Measurements from ENCODE around the gene CRYZL1. TPM values are rescaled to one million over a fixed set of nuclear protein-coding genes. Genes with fewer than 3 reads are reported as not detected.
A peak's percentile ranks its signal among the peaks of the same experiment; 100 is the strongest.

CRYZL1 gene
- polyA plus RNA-seq, 3 donors, result 25.9 to 30.6 (median 26.1) TPM

DNA sequence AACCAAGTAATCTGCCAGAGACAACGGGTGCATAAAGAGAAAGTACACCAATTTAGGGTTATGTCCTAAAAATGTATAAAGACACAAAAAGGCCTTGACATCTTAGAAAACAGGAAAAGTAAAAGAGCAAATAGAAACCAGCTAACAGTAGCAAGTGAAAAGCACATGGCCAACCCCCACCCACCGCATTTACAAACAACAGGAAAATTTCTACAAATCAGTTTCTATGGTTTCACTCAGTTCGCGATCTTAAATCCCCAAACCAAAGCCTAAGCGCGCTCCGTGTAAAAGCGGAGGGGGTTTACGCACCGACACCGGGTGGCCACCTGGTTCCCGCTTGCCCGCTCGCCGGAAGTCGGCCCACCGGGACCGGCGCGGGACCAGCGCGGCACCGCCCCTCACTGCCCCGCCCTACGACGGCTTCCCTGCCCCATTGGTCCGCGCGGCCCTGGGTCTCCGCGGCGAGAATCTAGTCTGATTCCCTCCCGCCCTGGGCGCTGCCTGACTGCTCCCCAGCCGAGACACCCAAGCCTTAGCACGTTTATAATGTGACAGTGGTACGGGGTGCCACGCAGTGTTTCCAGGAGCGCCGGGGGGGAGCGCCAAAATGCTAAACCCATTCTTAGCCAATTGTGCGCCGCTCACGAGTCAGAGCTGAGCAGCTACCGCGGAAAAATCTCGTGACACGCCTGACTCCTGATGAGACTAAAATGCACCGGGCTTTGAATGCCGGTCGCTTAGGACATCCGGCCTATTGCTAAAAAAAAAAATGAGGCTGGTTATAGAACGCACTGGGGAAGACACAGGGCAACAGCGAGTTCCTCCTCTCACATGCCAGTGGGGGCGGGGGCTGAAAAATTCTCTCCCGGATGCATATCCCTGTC is 99.5 kb downstream of the CRYZL1 start, which contains the start of gene GART:
GART (minus strand) TSS at position 362 of the 884 bp plus-strand sequence. CDS start 2,802 bp downstream, outside the sequence.
- H3K36me3 Mint-ChIP-seq, result peaks cover 21 to 30% of the 10 kb centered on the region in 2 donors
- peaks cover 0 to 2% (median 0%) of the 10 kb centered on the region in 7 donors for H3K9me3 Mint-ChIP-seq
- H3K9ac ChIP-seq (ENCODE audit: insufficient read depth, low read length, poor library complexity, severe bottlenecking), result peak within 1 kb of the TSS; percentile 97
- peak within 1 kb of the TSS; percentile 84 to 97 for H3K4me3 Mint-ChIP-seq
- H3K4me1 ChIP-seq (ENCODE audit: control insufficient read depth in 1 of 2, insufficient read depth in 2 of 2, low read length in 2 of 2), result peaks cover 26 to 38% of the 10 kb centered on the region in 2 donors
- H2AFZ ChIP-seq (ENCODE audit: insufficient read depth, low read depth, low read length, poor library complexity, severe bottlenecking), result peak within 1 kb of the TSS; percentile 66
- H3K4me2 ChIP-seq (replicated peaks; ENCODE audit: extremely low read depth, low read length, poor library complexity, severe bottlenecking), result peak within 1 kb of the TSS; percentile 80
- intact Hi-C loops (cut with micrococcal nuclease), result loop anchor here (2.0 to 10.0 kb wide), 6 partner anchors 45 to 770 kb away; partner anchors contain the start of genes CRYZL1 (in 2 of the 2), DONSON (in 1 of the 2), ITSN1 (in 1 of the 2) and PAXBP1 (in 1 of the 2)
- H3K27ac Mint-ChIP-seq, result peak within 1 kb of the TSS; percentile 99 to 100 (median 100)
- peak; percentile 66 to 79 (median 66) for DNase-seq
- peaks cover 36% of the 10 kb centered on the region for H3K4me1 Mint-ChIP-seq
- H3K9me3 ChIP-seq (replicated peaks in 1 of 2; ENCODE audit: control insufficient read depth in 1 of 2, insufficient read depth in 1 of 2, low read length in 2 of 2), result no peaks in the 10 kb centered on the region
- TF ChIP-seq, protein P1, sequence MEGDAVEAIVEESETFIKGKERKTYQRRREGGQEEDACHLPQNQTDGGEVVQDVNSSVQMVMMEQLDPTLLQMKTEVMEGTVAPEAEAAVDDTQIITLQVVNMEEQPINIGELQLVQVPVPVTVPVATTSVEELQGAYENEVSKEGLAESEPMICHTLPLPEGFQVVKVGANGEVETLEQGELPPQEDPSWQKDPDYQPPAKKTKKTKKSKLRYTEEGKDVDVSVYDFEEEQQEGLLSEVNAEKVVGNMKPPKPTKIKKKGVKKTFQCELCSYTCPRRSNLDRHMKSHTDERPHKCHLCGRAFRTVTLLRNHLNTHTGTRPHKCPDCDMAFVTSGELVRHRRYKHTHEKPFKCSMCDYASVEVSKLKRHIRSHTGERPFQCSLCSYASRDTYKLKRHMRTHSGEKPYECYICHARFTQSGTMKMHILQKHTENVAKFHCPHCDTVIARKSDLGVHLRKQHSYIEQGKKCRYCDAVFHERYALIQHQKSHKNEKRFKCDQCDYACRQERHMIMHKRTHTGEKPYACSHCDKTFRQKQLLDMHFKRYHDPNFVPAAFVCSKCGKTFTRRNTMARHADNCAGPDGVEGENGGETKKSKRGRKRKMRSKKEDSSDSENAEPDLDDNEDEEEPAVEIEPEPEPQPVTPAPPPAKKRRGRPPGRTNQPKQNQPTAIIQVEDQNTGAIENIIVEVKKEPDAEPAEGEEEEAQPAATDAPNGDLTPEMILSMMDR (IDR thresholded peaks at IDR 0.05), result no peak
- peaks cover under 1 to 32% of the 10 kb centered on the region in 2 donors for H3K36me3 ChIP-seq (replicated peaks in 1 of 2; ENCODE audit: control insufficient read depth in 1 of 2, insufficient read depth in 2 of 2, low read length in 2 of 2)
- peaks cover 39% of the 10 kb centered on the region for H4K20me1 ChIP-seq (ENCODE audit: insufficient read depth, low read length)
- peak within 1 kb of the TSS; percentile 98 to 100 for H3K27ac ChIP-seq (ENCODE audit: low read depth in 1 of 2, low read length in 2 of 2)
- peak within 1 kb of the TSS; percentile 79 to 89 (median 88) for H3K4me3 ChIP-seq (replicated peaks in 1 of 3; ENCODE audit: low read depth in 2 of 3, low read length in 3 of 3)
- WGBS (ENCODE audit: insufficient coverage), result 0% methylated on average over 55 of the region's 56 CpGs
- peaks cover 85% of the 10 kb centered on the region for H3K79me2 ChIP-seq (ENCODE audit: insufficient read depth, low read length)
- H3K27me3 ChIP-seq (ENCODE audit: control insufficient read depth in 2 of 2, insufficient read depth in 2 of 2, low read length in 2 of 2), result no peaks in the 10 kb centered on the region
- H3K27me3 Mint-ChIP-seq (ENCODE audit: low read depth in 3 of 3), result no peaks in the 10 kb centered on the region

DNA sequence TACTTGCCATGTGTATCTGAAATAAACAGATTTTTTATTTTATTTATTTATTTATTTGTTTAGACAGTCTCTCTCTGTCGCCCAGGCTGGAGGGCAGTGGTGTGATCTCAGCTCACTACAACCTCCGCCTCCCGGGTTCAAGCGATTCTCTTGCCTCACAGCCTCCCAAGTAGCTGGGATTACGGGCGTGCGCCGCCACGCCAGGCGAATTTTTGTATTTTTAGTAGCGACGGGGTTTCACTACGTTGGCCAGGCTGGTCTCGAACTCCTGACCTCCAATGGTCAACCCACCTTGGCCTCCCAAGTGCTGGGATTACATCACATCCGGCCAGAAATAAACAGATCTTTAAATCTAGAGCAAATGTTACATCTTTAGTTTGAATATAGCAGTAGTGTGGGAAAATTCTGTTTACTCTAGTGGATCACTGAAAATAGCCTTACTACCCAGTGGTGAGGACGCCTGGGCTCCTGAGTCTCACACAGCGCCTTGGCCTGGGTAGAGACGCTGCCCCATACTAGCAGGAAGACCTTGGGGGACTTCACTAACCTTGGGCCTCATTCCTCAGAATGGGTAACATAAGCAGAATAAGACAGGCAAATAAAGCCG is 100.3 kb downstream of the CRYZL1 start:
- H3K4me3 ChIP-seq (replicated peaks in 1 of 3; ENCODE audit: low read depth in 2 of 3, low read length in 3 of 3), result peak overlapping the region; percentile 70 to 89 (median 79)
- peaks cover 0 to 2% (median 0%) of the 10 kb centered on the region in 7 donors for H3K9me3 Mint-ChIP-seq
- peak overlapping the region; percentile 79 for H3K4me2 ChIP-seq (replicated peaks; ENCODE audit: extremely low read depth, low read length, poor library complexity, severe bottlenecking)
- peaks cover 32% of the 10 kb centered on the region for H4K20me1 ChIP-seq (ENCODE audit: insufficient read depth, low read length)
- intact Hi-C loops (cut with micrococcal nuclease), result loop anchor here (5.0 to 10.0 kb wide), 4 partner anchors 46 to 769 kb away; partner anchors contain the start of genes CRYZL1 (in 1 of the 2), DONSON (in 1 of the 2), ITSN1 (in 1 of the 2) and PAXBP1 (in 1 of the 2)
- H3K36me3 ChIP-seq (replicated peaks in 1 of 2; ENCODE audit: control insufficient read depth in 1 of 2, insufficient read depth in 2 of 2, low read length in 2 of 2), result peaks cover 4 to 32% of the 10 kb centered on the region in 2 donors
- peak in 1 of 3 donors; percentile 13 for DNase-seq
- H3K9me3 ChIP-seq (replicated peaks in 1 of 2; ENCODE audit: control insufficient read depth in 1 of 2, insufficient read depth in 1 of 2, low read length in 2 of 2), result no peaks in the 10 kb centered on the region
- 54% methylated on average over 12 of the region's 19 CpGs for WGBS (ENCODE audit: insufficient coverage)
- H3K79me2 ChIP-seq (ENCODE audit: insufficient read depth, low read length), result peaks cover 83% of the 10 kb centered on the region
- TF ChIP-seq, protein P1 (IDR thresholded peaks at IDR 0.05), result no peak
- H3K27ac Mint-ChIP-seq, result peak overlapping the region; percentile 99 to 100 (median 100)
- peak overlapping the region; percentile 66 for H2AFZ ChIP-seq (ENCODE audit: insufficient read depth, low read depth, low read length, poor library complexity, severe bottlenecking)
- peaks cover 26 to 38% of the 10 kb centered on the region in 2 donors for H3K4me1 ChIP-seq (ENCODE audit: control insufficient read depth in 1 of 2, insufficient read depth in 2 of 2, low read length in 2 of 2)
- H3K9ac ChIP-seq (ENCODE audit: insufficient read depth, low read length, poor library complexity, severe bottlenecking), result peak overlapping the region; percentile 97
- H3K27ac ChIP-seq (ENCODE audit: low read depth in 1 of 2, low read length in 2 of 2), result peak overlapping the region; percentile 98 to 100
- H3K36me3 Mint-ChIP-seq, result peaks cover 25 to 27% of the 10 kb centered on the region in 2 donors
- peaks cover 36% of the 10 kb centered on the region for H3K4me1 Mint-ChIP-seq
- H3K4me3 Mint-ChIP-seq, result peak overlapping the region; percentile 84 to 97
- H3K27me3 Mint-ChIP-seq (ENCODE audit: low read depth in 3 of 3), result no peaks in the 10 kb centered on the region
- H3K27me3 ChIP-seq (ENCODE audit: control insufficient read depth in 2 of 2, insufficient read depth in 2 of 2, low read length in 2 of 2), result no peaks in the 10 kb centered on the region
